Common myeloid progenitor, CD34-positive (primary cell): Measurements from ENCODE around the gene IL25.
"Not testable (repeated sequence)": the region's sequence is repeated elsewhere in the genome, so short reads cannot be mapped to it uniquely, and the experiment has no call there.

ENCODE experiments used
- CTCF ChIA-PET: fragments of 350-600 bp; sonication (Branson Sonifier 250); formaldehyde crosslinking; loops from one replicate; lab custom pipeline; 2021; ENCODE audit warnings: antibody characterized with exemption; lab: Charles Lee
- POLR2A ChIA-PET: fragments of 350-600 bp; sonication (Branson Sonifier 250); formaldehyde crosslinking; loops from one replicate; lab custom pipeline; 2021; ENCODE audit warnings: antibody characterized with exemption; lab: Charles Lee
- DNase-seq, 3 donors: peaks; one replicate each; pipeline versions ENCODE4 v3.0.0 to v3.0.0-alpha.2; 2013
- H3K27ac ChIP-seq, 2 experiments: 1 replicate in 1 of 2; 2 replicates in 1 of 2; pipeline ENCODE4 v1.7.0; 2013; ENCODE audit warnings: inconsistent platforms in 2 of 2, low read length in 2 of 2, mild to moderate bottlenecking in 2 of 2, low read depth in 1 of 2, moderate library complexity in 1 of 2; ENCODE audit not compliant: severe bottlenecking in 2 of 2, insufficient read depth in 1 of 2, poor library complexity in 1 of 2
- H3K27me3 ChIP-seq, 5 experiments: replicated peaks in 2 of 5; 1 replicate in 3 of 5; 2 replicates in 2 of 5; pipeline versions ENCODE4 v1.6.1 to v1.7.0; 2013; ENCODE audit warnings: low read length in 4 of 5, mild to moderate bottlenecking in 2 of 5, moderate library complexity in 2 of 5, inconsistent platforms in 1 of 5; ENCODE audit not compliant: insufficient read depth in 5 of 5, control insufficient read depth in 4 of 5
- H3K36me3 ChIP-seq, 4 experiments: 1 replicate in 2 of 4; 2 replicates in 2 of 4; pipeline versions ENCODE4 v1.6.1 to v1.7.0; 2013; ENCODE audit warnings: low read length in 3 of 4, control low read depth in 1 of 4, mild to moderate bottlenecking in 1 of 4; ENCODE audit not compliant: control insufficient read depth in 4 of 4, insufficient read depth in 4 of 4
- H3K4me1 ChIP-seq, 4 experiments: 1 replicate in 3 of 4; 2 replicates in 1 of 4; pipeline versions ENCODE4 v1.6.1 to v1.7.1; 2013; ENCODE audit warnings: low read length in 3 of 4, mild to moderate bottlenecking in 3 of 4, control low read depth in 1 of 4, inconsistent platforms in 1 of 4, moderate library complexity in 1 of 4; ENCODE audit not compliant: control insufficient read depth in 4 of 4, insufficient read depth in 4 of 4; ENCODE audit errors: control extremely low read depth in 1 of 4
- H3K4me3 ChIP-seq, 7 experiments: 1 replicate in 4 of 7; 2 replicates in 3 of 7; pipeline versions ENCODE4 v1.5.1 to v1.7.0; 2013; ENCODE audit warnings: mild to moderate bottlenecking in 7 of 7, low read length in 6 of 7, moderate library complexity in 6 of 7, inconsistent platforms in 2 of 7, low read depth in 2 of 7, control low read depth in 1 of 7; ENCODE audit not compliant: insufficient read depth in 4 of 7, control insufficient read depth in 1 of 7; ENCODE audit errors: extremely low read depth in 1 of 7
- H3K9me3 ChIP-seq, 5 experiments: 1 replicate in 4 of 5; 2 replicates in 1 of 5; pipeline versions ENCODE4 v1.6.1 to v1.7.1; 2013; ENCODE audit warnings: low read length in 4 of 5, mild to moderate bottlenecking in 2 of 5, inconsistent platforms in 1 of 5, low read depth in 1 of 5, moderate library complexity in 1 of 5; ENCODE audit not compliant: control insufficient read depth in 4 of 5, insufficient read depth in 2 of 5; ENCODE audit errors: control extremely low read depth in 1 of 5
- WGBS: methylation state at CpG from one replicate; pipeline ENCODE4 v1.1.5; 2013; ENCODE audit not compliant: insufficient coverage; 5-methylcytosine and 5-hydroxymethylcytosine counted together

Gene IL25

GRCh38 chr14:23418021-23418420 lies 45.4 kb downstream of the IL25 start:
- 98% methylated on average over 18 of the region's 21 CpGs for WGBS
- Histone ChIP-seq H3K27me3 (peaks cover 0 to 2% (median 0%) of the 10 kb centered on the region in 5 experiments), H3K27ac (no peak overlapping the region), H3K4me1 (no peaks in the 10 kb centered on the region), H3K4me3 (no peak overlapping the region), H3K36me3 (no peaks in the 10 kb centered on the region), H3K9me3 (no peaks in the 10 kb centered on the region)
- DNase-seq: no peak
- ChIA-PET POLR2A (no interaction called here), CTCF (interaction anchor here (1.2 to 2.4 kb wide), 5 partner anchors 8 to 38 kb away, joined by 3 to 6 read pairs (median 5); no protein-coding TSS in a partner anchor)

DNA sequence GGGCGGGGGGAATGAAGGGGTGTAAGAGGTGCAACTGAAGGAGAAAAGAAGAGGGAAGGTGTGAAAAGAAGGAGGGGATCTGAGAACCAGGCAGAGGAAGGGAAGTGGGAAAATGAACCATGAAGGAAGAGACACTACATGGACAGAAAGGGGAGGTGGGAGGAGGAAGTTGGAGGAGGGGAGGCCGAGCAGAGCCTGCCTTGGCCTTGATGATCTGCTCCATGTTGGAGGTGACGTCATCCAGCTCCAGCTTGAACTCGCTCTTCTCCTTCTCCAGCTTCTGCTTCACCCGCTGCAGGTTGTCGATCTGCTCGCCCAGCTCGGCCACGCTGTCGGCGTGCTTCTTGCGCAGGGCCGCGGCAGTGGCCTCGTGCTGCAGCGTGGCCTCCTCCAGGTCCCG lies 47.0 kb downstream of the IL25 start:
- WGBS: 92% methylated on average over 1 of the region's 17 CpGs
- H3K27ac ChIP-seq, H3K36me3 ChIP-seq, H3K27me3 ChIP-seq, DNase-seq, H3K9me3 ChIP-seq, H3K4me1 ChIP-seq, POLR2A ChIA-PET, H3K4me3 ChIP-seq: not testable (repeated sequence)
- CTCF ChIA-PET: interaction anchor here (2.4 kb wide), 1 partner anchor 39 kb away, joined by 6 read pairs; no protein-coding TSS in a partner anchor

GRCh38 chr14:23421594-23421993 lies 49.0 kb downstream of the IL25 start:
- Histone ChIP-seq H3K9me3 (no peaks in the 10 kb centered on the region), H3K4me1 (no peaks in the 10 kb centered on the region), H3K27ac (no peak overlapping the region), H3K4me3 (no peak overlapping the region), H3K36me3 (no peaks in the 10 kb centered on the region), H3K27me3 (no peaks in the 10 kb centered on the region)
- CTCF ChIA-PET: interaction anchor here (1.5 kb wide), 1 partner anchor 41 kb away, joined by 3 read pairs; no protein-coding TSS in a partner anchor
- POLR2A ChIA-PET: interaction anchor here (1.2 kb wide), 1 partner anchor 38 kb away, joined by 3 read pairs; no protein-coding TSS in a partner anchor
- peak in 1 of 3 donors; percentile 14 for DNase-seq

GRCh38 chr14:23423657-23424056 lies 51.0 kb downstream of the IL25 start:
- Histone ChIP-seq H3K27me3 (no peaks in the 10 kb centered on the region), H3K9me3 (no peaks in the 10 kb centered on the region), H3K36me3 (no peaks in the 10 kb centered on the region), H3K27ac (no peak overlapping the region), H3K4me3 (no peak overlapping the region), H3K4me1 (no peaks in the 10 kb centered on the region)
- ChIA-PET CTCF (interaction anchor here (0.7 to 2.5 kb wide), 3 partner anchors 10 to 40 kb away, joined by 3 to 7 read pairs (median 3); no protein-coding TSS in a partner anchor), POLR2A (no interaction called here)
- 94% methylated on average over 6 of the region's 6 CpGs for WGBS
- no peak for DNase-seq

- no peak for DNase-seq
- H3K9me3 ChIP-seq: no peaks in the 10 kb centered on the region
- WGBS: 92% methylated on average over 10 of the region's 10 CpGs
- ChIA-PET CTCF (interaction anchor here (1.2 to 1.5 kb wide), 3 partner anchors 8 to 91 kb away, joined by 3 to 5 read pairs (median 5); no protein-coding TSS in a partner anchor), POLR2A (no interaction called here)
- no peaks in the 10 kb centered on the region for H3K36me3 ChIP-seq
- H3K27ac ChIP-seq: no peak overlapping the region
- peaks cover 0 to 2% (median 0%) of the 10 kb centered on the region in 5 experiments for H3K27me3 ChIP-seq
- no peak overlapping the region for H3K4me3 ChIP-seq
- no peaks in the 10 kb centered on the region for H3K4me1 ChIP-seq
These were observed 52.6 kb downstream of the IL25 start for GRCh38 chr14:23425169-23425568.

GRCh38 chr14:23425798-23426197 lies 53.2 kb downstream of the IL25 start:
- DNase-seq, H3K27me3 ChIP-seq, H3K4me1 ChIP-seq, H3K9me3 ChIP-seq, POLR2A ChIA-PET, H3K4me3 ChIP-seq, H3K36me3 ChIP-seq, H3K27ac ChIP-seq: not testable (repeated sequence)
- CTCF ChIA-PET: interaction anchor here (1.2 to 1.5 kb wide), 2 partner anchors 9 to 92 kb away, joined by 3 to 5 read pairs; no protein-coding TSS in a partner anchor
- 64% methylated on average over 5 of the region's 6 CpGs for WGBS
